Gastroesophageal sphincter (tissue), 4 donors: ENCODE measurements around the gene AGBL4. TPM values are rescaled to one million over a fixed set of nuclear protein-coding genes. Genes with fewer than 3 reads are reported as not detected.

Experiments used
- ATAC-seq: fragments of 150-250 bp; one replicate; pipeline ENCODE4 v1.9.1; 2016; ENCODE audit warnings: mild to moderate bottlenecking, moderate library complexity
- H3K27ac ChIP-seq, 4 donors: fragments of 200-600 bp; sonication (generic) in 3 of 4; 1 replicate in 3 of 4; 2 replicates in 1 of 4; pipeline ENCODE4 v1.5.1; 2016 to 2019
- H3K27me3 ChIP-seq: fragments of 200-600 bp; sonication (generic); one replicate; pipeline ENCODE4 v1.5.1; 2019
- H3K36me3 ChIP-seq, 2 donors: fragments of 200-600 bp; sonication (generic); one replicate each; pipeline ENCODE4 v1.5.1; 2019; ENCODE audit warnings: control low read depth in 1 of 2
- H3K4me1 ChIP-seq, 3 donors: fragments of 200-600 bp; sonication (generic); 1 replicate in 2 of 3; 2 replicates in 1 of 3; pipeline ENCODE4 v1.5.1; 2016 to 2019; ENCODE audit warnings: control low read depth in 2 of 3
- H3K4me3 ChIP-seq, 2 donors: fragments of 200-600 bp; sonication (generic); one replicate each; pipeline ENCODE4 v1.5.1; 2019; ENCODE audit warnings: mild to moderate bottlenecking in 1 of 2, moderate library complexity in 1 of 2
- H3K9me3 ChIP-seq, 3 donors: fragments of 200-600 bp; sonication (generic); one replicate each; pipeline ENCODE4 v1.5.1; 2017 to 2019; ENCODE audit warnings: control low read depth in 2 of 3
- CTCF ChIP-seq, 4 experiments: fragments of 200-600 bp in 2 of 4; fragments of 450-650 bp in 2 of 4; sonication (generic) in 1 of 4; IDR thresholded peaks; one replicate each; pipeline ENCODE4 v1.5.1; 2017 to 2019; ENCODE audit warnings: antibody characterized with exemption in 4 of 4, mild to moderate bottlenecking in 2 of 4, moderate library complexity in 2 of 4
- EP300 ChIP-seq: sonication (generic); formaldehyde crosslinking; IDR thresholded peaks from one replicate; pipeline ENCODE4 v1.6.1; 2017; ENCODE audit warnings: antibody characterized with exemption, mild to moderate bottlenecking
- POLR2A ChIP-seq, 2 donors: fragments of 450-650 bp; IDR thresholded peaks; one replicate each; pipeline ENCODE4 v1.6.1; 2017; ENCODE audit warnings: antibody characterized with exemption in 2 of 2, mild to moderate bottlenecking in 2 of 2, moderate library complexity in 1 of 2
- POLR2AphosphoS5 ChIP-seq: sonication (generic); formaldehyde crosslinking; IDR thresholded peaks from one replicate; pipeline ENCODE4 v1.6.1; 2017; ENCODE audit warnings: antibody characterized with exemption
- WGBS, 2 donors: methylation state at CpG; one replicate each; pipeline ENCODE4 v1.1.5; 2018; ENCODE audit warnings: low coverage in 1 of 2; 5-methylcytosine and 5-hydroxymethylcytosine counted together
- total RNA-seq, 4 donors: library from RNA; depleted of rRNA; stranded (reverse); fragments of >200 nt; gene quantifications; one replicate each; pipeline ENCODE4 v1.1.0, GENCODE V29; 2016

AGBL4 gene
- total RNA-seq, 4 donors from 2014 or later = 1.6 TPM; not detected in 3

GRCh38 chr1:49626472-49626871 lies 397.3 kb downstream of the AGBL4 start:
- H3K4me3 ChIP-seq = no peak overlapping the region

GRCh38 chr1:49622877-49623276 lies 400.9 kb downstream of the AGBL4 start:
- Histone ChIP-seq H3K4me1 (no peaks in the 10 kb centered on the region), H3K36me3 (no peaks in the 10 kb centered on the region), H3K27ac (no peak overlapping the region), H3K9me3 (peaks cover 0 to 14% (median 0%) of the 10 kb centered on the region in 3 donors), H3K27me3 (no peaks in the 10 kb centered on the region), H3K4me3 (no peak overlapping the region)
- TF ChIP-seq POLR2AphosphoS5 (no peak), POLR2A (IDR thresholded peaks at IDR 0.05) (no peak), CTCF (IDR thresholded peaks at IDR 0.05) (no peak), EP300 (no peak)
- WGBS, 2 donors = 83 to 94% methylated on average over 3 of the region's 3 CpGs
- no peak for ATAC-seq

More at GRCh38 chr1:49626472-49626871, 397.3 kb downstream of the AGBL4 start:
- Histone ChIP-seq H3K27me3 (no peaks in the 10 kb centered on the region), H3K36me3 (no peaks in the 10 kb centered on the region), H3K4me1 (no peaks in the 10 kb centered on the region), H3K9me3 (no peaks in the 10 kb centered on the region), H3K27ac (no peak overlapping the region)
- TF ChIP-seq POLR2A (IDR thresholded peaks at IDR 0.05) (no peak), CTCF (IDR thresholded peaks at IDR 0.05) (no peak), EP300 (no peak), POLR2AphosphoS5 (no peak)
- ATAC-seq = no peak

- ATAC-seq = no peak
- no peaks in the 10 kb centered on the region for H3K4me1 ChIP-seq
- no peaks in the 10 kb centered on the region for H3K9me3 ChIP-seq
- TF ChIP-seq POLR2AphosphoS5 = no peak
- no peaks in the 10 kb centered on the region for H3K27me3 ChIP-seq
- H3K27ac ChIP-seq = no peak overlapping the region
- no peaks in the 10 kb centered on the region for H3K36me3 ChIP-seq
- no peak overlapping the region for H3K4me3 ChIP-seq
- WGBS, 2 donors = 63 to 84% methylated on average over 5 of the region's 5 CpGs
These were observed 417.7 kb downstream of the AGBL4 start for GRCh38 chr1:49606082-49606481.

- ATAC-seq = no peak
- H3K4me3 ChIP-seq = no peak overlapping the region
- H3K9me3 ChIP-seq = peaks cover 0 to 9% (median 0%) of the 10 kb centered on the region in 3 donors
- TF ChIP-seq POLR2AphosphoS5 (no peak), EP300 (no peak), CTCF (IDR thresholded peaks at IDR 0.05) (no peak), POLR2A (IDR thresholded peaks at IDR 0.05) (no peak)
- H3K27ac ChIP-seq = no peak overlapping the region
- no peaks in the 10 kb centered on the region for H3K4me1 ChIP-seq
- no peaks in the 10 kb centered on the region for H3K36me3 ChIP-seq
- H3K27me3 ChIP-seq = no peaks in the 10 kb centered on the region
These were observed 426.3 kb downstream of the AGBL4 start for GRCh38 chr1:49597436-49597835.

GRCh38 chr1:49576327-49576901 lies 447.3 kb downstream of the AGBL4 start:
- no peaks in the 10 kb centered on the region for H3K4me1 ChIP-seq
- ATAC-seq = no peak
- H3K9me3 ChIP-seq = peaks cover 0 to 39% (median 0%) of the 10 kb centered on the region in 3 donors
- H3K36me3 ChIP-seq = no peaks in the 10 kb centered on the region
- H3K27me3 ChIP-seq = no peaks in the 10 kb centered on the region
- no peak overlapping the region for H3K27ac ChIP-seq
- H3K4me3 ChIP-seq = no peak overlapping the region
- no peak for TF ChIP-seq CTCF (IDR thresholded peaks at IDR 0.05)
- TF ChIP-seq POLR2AphosphoS5 = no peak
- TF ChIP-seq POLR2A (IDR thresholded peaks at IDR 0.05) = no peak
- no peak for TF ChIP-seq EP300
- 60 to 80% methylated on average over 2 of the region's 3 CpGs for WGBS, 2 donors
